HepG2 (cell line): ENCODE data around the gene TTC6. TPM values are rescaled to one million over a fixed set of nuclear protein-coding genes. Genes with fewer than 3 reads are reported as not detected.
A peak's percentile ranks its signal among the peaks of the same experiment; 100 is the strongest.

Experiments
- AHDC1 ChIP-seq: sonication (generic); formaldehyde crosslinking; IDR thresholded peaks from 2 replicates; pipeline ENCODE4 v1.5.1; 2020; ENCODE audit warnings: mild to moderate bottlenecking, missing genetic modification reagents, borderline replicate concordance
- MIER3 ChIP-seq: IDR thresholded peaks from 2 replicates; pipeline ENCODE4 v1.6.1; 2016; ENCODE audit warnings: missing compliant biosample characterization, borderline replicate concordance
- NPAS2 ChIP-seq: sonication (generic); formaldehyde crosslinking; IDR thresholded peaks from 2 replicates; pipeline ENCODE4 v1.8.0; 2022; ENCODE audit warnings: mild to moderate bottlenecking, missing genetic modification reagents, borderline replicate concordance
- ZBTB39 ChIP-seq: sonication (generic); formaldehyde crosslinking; IDR thresholded peaks from 2 replicates; pipeline ENCODE4 v1.5.0; 2020; ENCODE audit warnings: missing genetic modification reagents
- ZKSCAN8 ChIP-seq: IDR thresholded peaks from 2 replicates; pipeline ENCODE4 v1.6.1; 2016; ENCODE audit warnings: borderline replicate concordance, missing genetic modification reagents, missing compliant biosample characterization
- ZNF20 ChIP-seq: sonication (generic); formaldehyde crosslinking; IDR thresholded peaks from 2 replicates; pipeline ENCODE4 v1.4.0; 2020; ENCODE audit warnings: mild to moderate bottlenecking, moderate library complexity, missing genetic modification reagents
- ZNF260 ChIP-seq: sonication (generic); formaldehyde crosslinking; IDR thresholded peaks from 2 replicates; pipeline ENCODE4 v1.4.0; 2020; ENCODE audit warnings: missing genetic modification reagents, low read depth, mild to moderate bottlenecking, borderline replicate concordance
- ZNF354B ChIP-seq: sonication (generic); formaldehyde crosslinking; IDR thresholded peaks from 2 replicates; pipeline ENCODE4 v1.8.0; 2022; ENCODE audit warnings: mild to moderate bottlenecking, missing genetic modification reagents
- ZNF383 ChIP-seq: sonication (generic); formaldehyde crosslinking; IDR thresholded peaks from 2 replicates; pipeline ENCODE4 v1.4.0; 2020; ENCODE audit warnings: missing genetic modification reagents, mild to moderate bottlenecking, borderline replicate concordance
- ZNF567 ChIP-seq: sonication (generic); formaldehyde crosslinking; IDR thresholded peaks from 2 replicates; pipeline ENCODE4 v1.8.1; 2023; ENCODE audit warnings: mild to moderate bottlenecking, missing genetic modification reagents, borderline replicate concordance
- ZNF607 ChIP-seq: sonication (generic); formaldehyde crosslinking; IDR thresholded peaks from 2 replicates; pipeline ENCODE4 v1.5.1; 2020; ENCODE audit warnings: missing genetic modification reagents, mild to moderate bottlenecking, borderline replicate concordance
- ZNF639 ChIP-seq: conservative IDR thresholded peaks from 2 replicates; pipeline ENCODE4 v1.6.1; 2018; ENCODE audit warnings: missing genetic modification reagents
- ZNF724P ChIP-seq: sonication (generic); formaldehyde crosslinking; IDR thresholded peaks from 2 replicates; pipeline ENCODE4 v1.8.0; 2022; ENCODE audit warnings: missing genetic modification reagents, borderline replicate concordance
- ZNF766 ChIP-seq: sonication (generic); formaldehyde crosslinking; IDR thresholded peaks from 2 replicates; pipeline ENCODE4 v1.5.0; 2020; ENCODE audit warnings: missing genetic modification reagents, borderline replicate concordance
- polyA plus RNA-seq, 8 experiments: library from polyadenylated mRNA; depleted of rRNA in 3 of 8; stranded (reverse) in 7 of 8; unstranded in 1 of 8; fragments of >200 nt; fragmentation: Illumina TruSeq in 4 of 8; extraction: Trizol in 4 of 8; gene quantifications; 2 replicates each; pipeline versions ENCODE4 v1.2.1 to v1.2.3, GENCODE V29; 2011 to 2016; ENCODE audit warnings: low read depth in 4 of 8, missing spikeins in 1 of 8, mixed read lengths in 1 of 8; ENCODE audit not compliant: insufficient read depth in 1 of 8
- total RNA-seq, 5 experiments: library from RNA; depleted of rRNA; stranded (reverse); fragments of >200 nt; fragmentation: Illumina TruSeq; extraction: Trizol; gene quantifications; 2 replicates each; pipeline ENCODE4 v1.2.3, GENCODE V29; 2016; ENCODE audit warnings: low read depth in 1 of 5
- TF ChIP-seq, protein P1 (sequence below): sonication (generic); formaldehyde crosslinking; IDR thresholded peaks from 2 replicates; pipeline ENCODE4 v1.4.0; 2020; ENCODE audit warnings: missing genetic modification reagents, mild to moderate bottlenecking, borderline replicate concordance

The TTC6 gene
- total and polyA plus RNA-seq, 2 of the 13 experiments (the other 11 are each of a cell fraction or from before 2014, with no cell fraction given) = 9.3 to 27.4 TPM

DNA sequence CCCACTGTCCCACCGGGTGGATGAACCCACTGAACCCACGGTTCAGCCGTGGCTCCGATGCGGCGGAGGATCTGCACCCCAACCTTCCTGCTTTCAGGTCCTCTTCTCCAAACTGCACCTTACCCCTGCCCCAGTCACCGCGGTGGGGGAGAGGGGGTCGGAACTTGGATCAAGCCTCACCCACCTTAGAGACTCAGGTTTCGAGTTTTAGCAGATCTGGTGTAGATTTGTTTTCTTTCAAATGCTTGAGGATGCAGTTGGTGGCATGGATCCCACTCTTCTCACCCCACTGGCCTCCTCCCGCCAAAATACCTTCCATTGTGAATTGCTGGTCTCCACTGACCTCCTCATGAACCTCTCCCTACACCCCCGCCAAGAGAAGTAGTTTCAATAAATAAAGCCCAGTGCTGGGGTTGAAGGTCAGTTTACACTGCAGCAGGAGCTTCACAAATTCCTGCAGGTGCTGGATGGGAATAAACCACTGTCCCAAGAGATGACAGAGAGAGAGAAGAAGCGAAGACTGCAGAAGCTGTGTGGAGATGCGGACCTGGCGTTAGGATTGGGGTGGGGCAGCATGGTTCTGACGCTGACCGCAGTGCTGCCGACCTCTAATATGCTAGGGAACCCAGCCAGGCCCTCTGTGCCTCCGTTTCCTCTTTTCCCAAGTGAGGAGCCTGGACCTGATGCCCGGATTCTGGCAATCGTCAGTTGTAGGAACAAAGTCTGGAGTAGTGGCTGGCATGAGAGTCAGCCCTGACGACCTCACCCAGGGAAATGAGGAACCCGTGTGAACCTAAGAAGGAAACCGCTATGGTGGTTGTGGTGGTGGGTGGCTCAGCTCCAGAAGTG, 7.4 kb downstream of the TTC6 start (continued):
- peak; percentile 95 for TF ChIP-seq AHDC1 (CRISPR knock-in tag)
- peak; percentile 93; the same call in 1 of the 2 replicates for TF ChIP-seq ZNF766 (CRISPR knock-in tag)
- peak; percentile 84 for TF ChIP-seq ZKSCAN8 (CRISPR knock-in tag)
- TF ChIP-seq MIER3 (CRISPR knock-in tag) = peak; percentile 92; the same call in 1 of the 2 replicates
- no peak for TF ChIP-seq ZNF383
- TF ChIP-seq ZBTB39 (CRISPR knock-in tag) = peak; percentile 41
- TF ChIP-seq ZNF260 (CRISPR knock-in tag) = no peak
- TF ChIP-seq NPAS2 (CRISPR knock-in tag) = no peak
- TF ChIP-seq ZNF354B (CRISPR knock-in tag) = 0 out of 2 replicates have a peak, but pooled peaks have one; percentile 41
- TF ChIP-seq ZNF20 (CRISPR knock-in tag) = no peak
- TF ChIP-seq, protein P1, sequence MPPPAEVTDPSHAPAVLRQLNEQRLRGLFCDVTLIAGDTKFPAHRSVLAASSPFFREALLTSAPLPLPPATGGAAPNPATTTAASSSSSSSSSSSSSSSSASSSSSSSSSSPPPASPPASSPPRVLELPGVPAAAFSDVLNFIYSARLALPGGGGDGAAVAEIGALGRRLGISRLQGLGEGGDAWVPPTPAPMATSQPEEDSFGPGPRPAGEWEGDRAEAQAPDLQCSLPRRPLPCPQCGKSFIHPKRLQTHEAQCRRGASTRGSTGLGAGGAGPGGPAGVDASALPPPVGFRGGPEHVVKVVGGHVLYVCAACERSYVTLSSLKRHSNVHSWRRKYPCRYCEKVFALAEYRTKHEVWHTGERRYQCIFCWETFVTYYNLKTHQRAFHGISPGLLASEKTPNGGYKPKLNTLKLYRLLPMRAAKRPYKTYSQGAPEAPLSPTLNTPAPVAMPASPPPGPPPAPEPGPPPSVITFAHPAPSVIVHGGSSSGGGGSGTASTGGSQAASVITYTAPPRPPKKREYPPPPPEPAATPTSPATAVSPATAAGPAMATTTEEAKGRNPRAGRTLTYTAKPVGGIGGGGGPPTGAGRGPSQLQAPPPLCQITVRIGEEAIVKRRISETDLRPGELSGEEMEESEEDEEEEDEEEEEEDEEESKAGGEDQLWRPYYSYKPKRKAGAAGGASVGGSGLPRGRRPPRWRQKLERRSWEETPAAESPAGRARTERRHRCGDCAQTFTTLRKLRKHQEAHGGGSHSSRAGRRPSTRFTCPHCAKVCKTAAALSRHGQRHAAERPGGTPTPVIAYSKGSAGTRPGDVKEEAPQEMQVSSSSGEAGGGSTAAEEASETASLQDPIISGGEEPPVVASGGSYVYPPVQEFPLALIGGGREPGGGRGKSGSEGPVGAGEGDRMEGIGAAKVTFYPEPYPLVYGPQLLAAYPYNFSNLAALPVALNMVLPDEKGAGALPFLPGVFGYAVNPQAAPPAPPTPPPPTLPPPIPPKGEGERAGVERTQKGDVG (CRISPR knock-in tag) = peak; percentile 93; the same call in 1 of the 2 replicates
- TF ChIP-seq ZNF724P (CRISPR knock-in tag) = peak; percentile 73; the same call in 1 of the 2 replicates
- TF ChIP-seq ZNF639 (CRISPR knock-in tag) = peak; percentile 33; the same call in 1 of the 2 replicates
- TF ChIP-seq ZNF607 (CRISPR knock-in tag) = peak; percentile 84; the same call in 1 of the 2 replicates
- TF ChIP-seq ZNF567 (CRISPR knock-in tag) = no peak
